GM10266 (cell line): ENCODE data around the gene ZNF609.

Experiments
- DNase-seq: peaks from one replicate; pipeline ENCODE4 v3.0.0; 2012; ENCODE audit errors: extremely low spot score
- TF ChIP-seq, protein P1 (sequence below): IDR thresholded peaks from 2 replicates; pipeline ENCODE4 v1.5.1; 2012; ENCODE audit warnings: mild to moderate bottlenecking, low read depth; ENCODE audit not compliant: control insufficient read depth, insufficient read depth; ENCODE audit errors: missing control alignments

ZNF609 gene

DNA sequence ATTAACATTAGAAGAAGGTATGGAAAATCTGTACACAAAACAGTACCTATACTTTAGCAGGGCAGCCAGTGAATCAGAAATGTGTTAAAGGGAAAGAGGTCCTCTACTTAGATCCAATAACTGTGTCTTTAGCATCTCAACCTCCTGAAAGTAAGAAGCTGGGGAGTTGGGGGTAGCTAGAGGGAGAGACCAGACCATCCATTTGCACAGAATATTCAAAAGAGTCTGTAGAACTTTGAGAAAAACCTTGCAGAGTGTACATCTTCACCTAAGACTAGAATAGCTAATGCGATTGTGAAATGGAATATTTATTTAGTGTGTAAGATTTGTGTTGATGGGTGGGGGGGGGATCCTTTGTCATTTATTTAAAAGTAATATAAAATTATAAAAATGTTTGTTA is 190.2 kb downstream of the ZNF609 start:
- DNase-seq: no peak
- TF ChIP-seq, protein P1, sequence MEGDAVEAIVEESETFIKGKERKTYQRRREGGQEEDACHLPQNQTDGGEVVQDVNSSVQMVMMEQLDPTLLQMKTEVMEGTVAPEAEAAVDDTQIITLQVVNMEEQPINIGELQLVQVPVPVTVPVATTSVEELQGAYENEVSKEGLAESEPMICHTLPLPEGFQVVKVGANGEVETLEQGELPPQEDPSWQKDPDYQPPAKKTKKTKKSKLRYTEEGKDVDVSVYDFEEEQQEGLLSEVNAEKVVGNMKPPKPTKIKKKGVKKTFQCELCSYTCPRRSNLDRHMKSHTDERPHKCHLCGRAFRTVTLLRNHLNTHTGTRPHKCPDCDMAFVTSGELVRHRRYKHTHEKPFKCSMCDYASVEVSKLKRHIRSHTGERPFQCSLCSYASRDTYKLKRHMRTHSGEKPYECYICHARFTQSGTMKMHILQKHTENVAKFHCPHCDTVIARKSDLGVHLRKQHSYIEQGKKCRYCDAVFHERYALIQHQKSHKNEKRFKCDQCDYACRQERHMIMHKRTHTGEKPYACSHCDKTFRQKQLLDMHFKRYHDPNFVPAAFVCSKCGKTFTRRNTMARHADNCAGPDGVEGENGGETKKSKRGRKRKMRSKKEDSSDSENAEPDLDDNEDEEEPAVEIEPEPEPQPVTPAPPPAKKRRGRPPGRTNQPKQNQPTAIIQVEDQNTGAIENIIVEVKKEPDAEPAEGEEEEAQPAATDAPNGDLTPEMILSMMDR: no peak

DNA sequence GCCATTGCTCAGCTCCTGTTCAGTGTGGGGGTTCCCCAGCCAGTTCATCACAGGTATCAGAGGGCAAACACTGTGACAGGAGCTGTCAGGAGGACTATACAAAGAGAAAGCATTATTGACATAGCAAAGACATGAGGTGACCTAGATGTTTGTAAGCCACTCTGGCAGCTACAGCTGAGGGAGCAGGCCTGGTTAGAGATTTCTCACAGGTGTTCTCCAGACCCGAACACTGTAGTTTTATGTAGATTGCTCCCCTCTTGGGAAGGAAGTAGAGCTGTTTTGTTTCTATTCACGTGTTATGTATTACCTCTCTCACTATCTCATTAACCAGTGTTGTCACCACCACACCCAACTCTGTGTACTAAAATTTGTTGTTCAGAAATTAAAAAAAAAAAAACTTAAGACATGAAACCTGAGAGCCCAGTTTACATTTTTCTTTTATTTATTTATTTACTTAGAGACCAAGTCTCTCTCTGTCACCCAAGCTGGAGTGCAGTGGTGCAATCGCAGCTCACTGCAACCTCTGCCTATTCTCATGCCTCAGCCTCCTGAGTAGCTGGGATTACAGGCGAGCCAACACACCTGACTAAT is 191.3 kb downstream of the ZNF609 start:
- TF ChIP-seq, protein P1: no peak
- peak; percentile 47 for DNase-seq

DNA sequence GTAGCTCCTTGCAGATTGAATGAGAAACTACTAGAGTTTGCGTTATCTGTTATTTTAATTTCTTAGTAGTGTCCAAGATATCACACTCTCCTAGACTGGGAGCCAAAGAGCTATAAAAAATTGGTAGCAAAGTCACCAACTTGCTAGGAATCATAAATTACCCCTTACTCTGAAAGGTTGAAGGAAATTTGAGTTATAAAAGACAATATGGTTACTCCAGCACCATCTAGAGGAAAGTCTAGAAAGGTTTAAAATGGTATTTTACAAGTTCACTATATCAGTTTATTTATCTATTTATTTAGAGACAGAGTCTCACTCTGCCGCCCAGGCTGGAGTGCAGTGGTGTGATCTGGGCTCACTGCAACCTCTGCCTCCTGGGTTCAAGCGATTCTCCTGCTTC is 193.4 kb downstream of the ZNF609 start:
- TF ChIP-seq, protein P1: no peak
- no peak for DNase-seq

DNA sequence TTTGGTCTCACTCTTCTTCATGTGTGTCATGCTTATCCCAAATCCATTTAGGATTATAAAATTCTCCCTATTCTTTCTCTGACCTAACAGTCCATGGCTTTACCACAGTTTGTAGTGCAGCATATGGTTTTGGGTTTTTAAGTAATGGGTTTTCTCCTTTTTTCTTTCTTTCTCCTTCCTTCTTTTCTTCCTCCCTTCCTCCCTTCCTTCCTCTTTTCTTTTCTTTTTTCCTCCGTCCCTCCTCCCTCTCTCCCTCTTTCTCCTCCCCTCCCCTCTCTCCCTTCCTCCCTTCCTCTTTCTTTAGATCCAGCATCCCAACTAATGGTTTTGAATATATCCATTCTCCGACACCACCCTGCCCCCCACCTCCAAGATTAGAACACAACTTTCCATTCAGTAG is 196.1 kb downstream of the ZNF609 start:
- TF ChIP-seq, protein P1: no peak
- no peak for DNase-seq

DNA sequence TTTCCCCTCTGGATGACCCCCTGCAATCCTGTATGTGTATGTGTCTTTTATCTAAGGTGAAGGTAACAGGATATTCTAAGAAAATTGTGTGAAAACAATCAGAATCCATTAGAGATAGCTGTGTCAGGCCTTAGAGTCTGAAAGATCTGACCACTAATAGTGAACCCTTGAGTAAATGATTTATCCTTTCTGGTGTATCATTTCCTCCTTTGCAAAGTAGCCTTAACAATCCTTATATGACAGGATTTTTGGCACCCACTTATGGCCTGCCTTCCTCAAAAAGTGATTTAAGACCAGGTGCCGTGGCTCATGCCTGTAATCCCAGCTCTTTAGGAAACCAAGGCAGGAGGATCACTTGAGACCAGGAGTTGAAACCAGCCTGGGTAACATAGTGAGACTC is 204.8 kb downstream of the ZNF609 start:
- no peak for DNase-seq
- TF ChIP-seq, protein P1: peak; percentile 8

DNA sequence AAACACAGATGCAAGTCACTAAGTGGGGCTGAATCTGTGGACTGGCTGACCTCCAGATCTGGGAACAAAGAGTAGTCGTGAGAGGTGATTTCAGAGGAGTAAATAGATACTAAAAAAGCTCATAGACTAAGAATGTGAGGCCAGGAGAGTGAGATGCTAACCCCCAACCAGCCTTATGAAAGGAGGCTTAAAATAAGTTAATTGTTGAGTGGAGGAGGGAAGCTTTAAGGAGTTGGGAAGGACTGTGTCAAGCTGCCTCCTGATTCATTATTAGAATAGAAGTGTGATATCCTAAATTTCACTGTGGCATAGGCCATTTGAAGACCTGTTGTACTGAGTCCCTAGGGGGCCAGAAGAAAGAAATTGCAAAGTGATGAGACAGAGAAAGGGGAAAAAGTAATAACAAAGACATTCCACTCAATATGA is 207.4 kb downstream of the ZNF609 start:
- DNase-seq: no peak
- TF ChIP-seq, protein P1: no peak

DNA sequence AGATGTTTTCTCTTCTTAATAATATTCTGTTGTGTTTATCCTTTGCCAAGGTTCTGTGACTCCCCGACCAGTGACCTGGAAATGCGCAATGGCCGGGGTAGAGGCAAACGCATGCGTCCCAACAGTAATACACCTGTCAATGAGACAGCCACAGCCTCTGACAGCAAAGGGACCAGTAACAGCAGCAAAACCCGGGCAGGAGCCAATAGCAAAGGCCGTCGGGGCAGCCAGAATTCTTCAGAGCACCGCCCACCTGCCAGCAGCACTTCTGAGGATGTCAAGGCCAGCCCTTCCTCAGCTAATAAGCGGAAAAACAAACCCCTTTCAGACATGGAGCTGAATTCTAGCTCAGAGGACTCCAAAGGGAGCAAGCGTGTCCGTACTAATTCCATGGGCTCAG is 213.5 kb downstream of the ZNF609 start:
- no peak for DNase-seq
- TF ChIP-seq, protein P1: no peak
